Stromal cell of bone marrow (primary cell): ENCODE results near the gene LMBRD2.

ENCODE experiments used
- DNase-seq: peaks from one replicate; pipeline ENCODE4 v3.0.0-alpha.2; 2012; ENCODE audit warnings: low read depth

LMBRD2 gene

DNA sequence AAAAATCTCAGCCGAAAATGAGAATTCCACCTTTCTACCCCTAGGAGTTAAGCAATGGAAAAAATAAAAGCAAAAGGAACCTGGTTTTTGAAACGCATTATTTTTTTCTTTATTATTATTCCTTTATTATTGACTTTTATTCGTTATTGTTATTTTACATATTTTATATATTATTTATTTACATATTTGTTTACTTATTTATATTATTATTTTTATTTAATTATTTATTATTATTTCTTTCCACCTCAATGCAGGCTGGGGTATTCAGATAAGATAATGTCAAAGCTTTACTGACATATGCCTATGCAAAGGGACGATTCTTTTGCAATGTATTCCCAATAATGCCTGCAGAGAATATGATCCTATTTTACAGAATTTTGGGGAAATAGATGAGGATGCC lies 101.7 kb downstream of the LMBRD2 start:
- no peak for DNase-seq
